AG04450 (cell line): ENCODE results near the gene OPRD1. TPM values are rescaled to one million over a fixed set of nuclear protein-coding genes. Genes with fewer than 3 reads are reported as not detected.

ENCODE experiments used
- CTCF ChIA-PET: fragments of 300-600, 350-600 bp; formaldehyde crosslinking; extraction: SDS; loops from one replicate; lab custom pipeline; 2022; ENCODE audit warnings: antibody characterized with exemption, inconsistent platforms; lab: Charles Lee
- POLR2A ChIA-PET: fragments of 350-600 bp; formaldehyde crosslinking; extraction: SDS; loops from one replicate; lab custom pipeline; 2021; ENCODE audit warnings: antibody characterized with exemption, inconsistent platforms; lab: Yijun Ruan, JAX
- DNase-seq: peaks from one replicate; pipeline ENCODE4 v3.0.0-alpha.2; 2011; ENCODE audit warnings: low read depth, low spot score
- H3K27ac ChIP-seq: one replicate; pipeline ENCODE4 v1.5.1; 2012; ENCODE audit warnings: low read depth, low read length, control low read depth
- H3K27me3 ChIP-seq: one replicate; pipeline ENCODE4 v1.6.0; 2012; ENCODE audit warnings: low read length; ENCODE audit not compliant: control insufficient read depth, insufficient read depth
- H3K4me3 ChIP-seq: 2 replicates; pipeline ENCODE4 v1.5.1; 2011; ENCODE audit warnings: mild to moderate bottlenecking, low read depth, low read length, control low read depth
- H3K9me3 ChIP-seq: 2 replicates; pipeline ENCODE4 v1.5.1; 2012; ENCODE audit warnings: low read length; ENCODE audit not compliant: control insufficient read depth, insufficient read depth
- CTCF ChIP-seq: IDR thresholded peaks from 2 replicates; pipeline ENCODE4 v1.5.1; 2011; ENCODE audit warnings: low read depth, low read length, control low read depth, inconsistent platforms
- polyA plus RNA-seq: library from polyadenylated mRNA; depleted of rRNA; stranded (reverse); fragments of >200 nt; gene quantifications from 2 replicates; pipeline ENCODE4 v1.2.3, GENCODE V29; 2011

Gene OPRD1
- polyA plus RNA-seq, 1 experiment = not detected

- no peak for TF ChIP-seq CTCF
- Histone ChIP-seq H3K27me3 (peaks cover 26% of the 10 kb centered on the region), H3K4me3 (no peak overlapping the region), H3K9me3 (no peaks in the 10 kb centered on the region), H3K27ac (no peak overlapping the region)
- CTCF ChIA-PET = interaction anchor here (0.6 kb wide), 1 partner anchor 318 kb away, joined by 3 read pairs; no protein-coding TSS in a partner anchor
- DNase-seq = no peak
- POLR2A ChIA-PET = no interaction called here
Measured at GRCh38 chr1:28807046-28807445, 4.9 kb upstream of the OPRD1 start.

- ChIA-PET CTCF (no interaction called here), POLR2A (no interaction called here)
- no peak for DNase-seq
- Histone ChIP-seq H3K4me3 (no peak overlapping the region), H3K27ac (no peak overlapping the region), H3K9me3 (no peaks in the 10 kb centered on the region), H3K27me3 (peaks cover 33% of the 10 kb centered on the region)
- TF ChIP-seq CTCF = no peak
Measured at GRCh38 chr1:28807986-28808385, 4.0 kb upstream of the OPRD1 start.

GRCh38 chr1:28811369-28811765 is 603 bp upstream of the OPRD1 start:
- Histone ChIP-seq H3K27me3 (peaks cover 54% of the 10 kb centered on the region), H3K4me3 (no peak overlapping the region), H3K9me3 (no peaks in the 10 kb centered on the region), H3K27ac (no peak overlapping the region)
- POLR2A ChIA-PET = no interaction called here
- DNase-seq = no peak
- no peak for TF ChIP-seq CTCF
- CTCF ChIA-PET = no interaction called here

- no peak for TF ChIP-seq CTCF
- ChIA-PET POLR2A (no interaction called here), CTCF (no interaction called here)
- peaks cover 59% of the 10 kb centered on the region for H3K27me3 ChIP-seq
- no peak overlapping the region for H3K4me3 ChIP-seq
- H3K27ac ChIP-seq = no peak overlapping the region
- no peaks in the 10 kb centered on the region for H3K9me3 ChIP-seq
- DNase-seq = no peak
Measured at GRCh38 chr1:28812669-28813468, 899 bp downstream of the OPRD1 start.

DNA sequence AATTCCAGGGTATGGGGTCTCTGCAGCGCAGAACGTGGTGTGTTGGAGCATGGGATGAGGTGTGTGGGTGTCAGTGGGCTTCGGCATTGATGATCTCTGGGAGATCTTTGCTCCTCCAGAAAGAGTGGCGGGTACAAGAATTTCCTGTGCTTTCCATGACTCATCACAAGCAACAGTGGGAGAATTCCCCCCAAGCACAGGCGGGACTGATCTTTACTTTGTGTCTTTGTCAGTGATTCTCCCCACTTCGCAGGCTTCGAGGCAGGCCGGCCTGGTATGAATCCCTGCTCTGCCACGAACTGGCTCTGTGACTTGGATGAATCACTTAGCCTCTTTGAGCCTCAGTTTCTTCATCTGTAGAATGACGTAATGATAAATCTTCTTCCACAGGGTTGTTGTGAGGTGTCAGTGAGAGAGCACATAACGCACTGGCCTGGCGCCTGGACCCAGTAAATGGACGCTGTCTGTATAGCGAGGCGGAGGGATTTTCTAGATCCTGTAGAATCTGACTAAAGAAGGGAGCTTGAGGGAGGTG is 2.0 kb downstream of the OPRD1 start:
- TF ChIP-seq CTCF = no peak
- DNase-seq = no peak
- H3K27me3 ChIP-seq = peaks cover 62% of the 10 kb centered on the region
- no peak overlapping the region for H3K4me3 ChIP-seq
- CTCF ChIA-PET = no interaction called here
- no peaks in the 10 kb centered on the region for H3K9me3 ChIP-seq
- POLR2A ChIA-PET = no interaction called here
- no peak overlapping the region for H3K27ac ChIP-seq
